Pancreas (tissue), 10 donors: ENCODE measurements around the gene MAPK8. TPM values are rescaled to one million over a fixed set of nuclear protein-coding genes. Genes with fewer than 3 reads are reported as not detected.

Experiments
- ATAC-seq, 4 donors: fragments of 200-7000 bp; cut with Tn5 transposase; one replicate each; pipeline versions ENCODE4 v1.8.0 to v1.9.1; 2020; ENCODE audit warnings: mild to moderate bottlenecking in 4 of 4, moderate library complexity in 4 of 4
- DNase-seq, 6 donors: peaks; one replicate each; pipeline ENCODE4 v3.0.0-alpha.2; 2020
- FAIRE-seq: peaks from 2 replicates; lab custom pipeline; 2012; peaks lifted over from hg19 to GRCh38; lab: Jason Lieb, UNC
- H3K27ac ChIP-seq, 4 donors: fragments of 200-600 bp; sonication (generic); 1 replicate in 3 of 4; 2 replicates in 1 of 4; pipeline versions ENCODE4 v1.5.0 to v1.8.0; 2020
- H3K27me3 ChIP-seq, 4 donors: fragments of 200-600 bp; one replicate each; pipeline ENCODE4 v1.8.0; 2021
- H3K36me3 ChIP-seq, 3 donors: fragments of 200-600 bp; sonication (generic) in 1 of 3; one replicate each; pipeline versions ENCODE4 v1.5.0 to v1.8.0; 2020 to 2021
- H3K4me1 ChIP-seq, 3 donors: fragments of 200-600 bp; one replicate each; pipeline ENCODE4 v1.8.0; 2021
- H3K4me3 ChIP-seq, 4 donors: fragments of 200-600 bp; sonication (generic) in 2 of 4; one replicate each; pipeline versions ENCODE4 v1.5.0 to v1.8.0; 2020 to 2021
- H3K9me3 ChIP-seq, 4 donors: fragments of 200-600 bp; one replicate each; pipeline ENCODE4 v1.8.0; 2021
- WGBS, 2 donors: extraction: QIAGEN DNeasy Blood & Tissue Kit; methylation state at CpG; one replicate each; pipeline ENCODE4 v1.1.7; 2013; 5-methylcytosine and 5-hydroxymethylcytosine counted together
- intact Hi-C, 3 donors: fragments of 100-400 bp; cut with DNase I; formaldehyde crosslinking; loops; one replicate each; pipeline versions ENCODE4 v1.11.1 to v1.14.2; 2022
- polyA plus RNA-seq, 2 donors: library from polyadenylated mRNA; stranded (reverse); fragments of 200-250 nt; gene quantifications; one replicate each; pipeline ENCODE4 v1.2.3, GENCODE V29; 2013
- total RNA-seq, 6 donors: library from RNA; stranded (reverse); fragmentation: NEBNext Ultra II Directional in 4 of 6; extraction: Animal tissue kit (Norgen Biotek cat#: 25700) in 4 of 6; gene quantifications; one replicate each; pipeline versions ENCODE4 v1.2.1 to v1.2.4, GENCODE V29; 2021 to 2023
- TF ChIP-seq, protein P1 (sequence below), 4 donors: fragments of 200-600 bp; sonication (generic) in 3 of 4; IDR thresholded peaks; one replicate each; pipeline versions ENCODE4 v1.5.0 to v1.8.0; 2021; ENCODE audit warnings: antibody characterized with exemption in 4 of 4
- donor health status: healthy with polysubstance abuse.
- donor health status: DM: no; HTN: no; CAD: no; lungs with moderate emphysema.
- donor health status: DM: no; HTN: no; CAD: no.
- donor health status: control.
- donor health status: control.
- donor health status: Bipolar disorder and iron deficiency.
- donor health status: DM: yes; HTN: yes; CAD: no.
- donor health status: DM: no; HTN: no; CAD: no.
- donor health status: DM: no; HTN: no; CAD: no.
- donor health status: DM: yes; HTN: yes; CAD: no.

MAPK8 gene
- total and polyA plus RNA-seq, 8 donors, result 4.0 to 25.5 (median 17.0) TPM

DNA sequence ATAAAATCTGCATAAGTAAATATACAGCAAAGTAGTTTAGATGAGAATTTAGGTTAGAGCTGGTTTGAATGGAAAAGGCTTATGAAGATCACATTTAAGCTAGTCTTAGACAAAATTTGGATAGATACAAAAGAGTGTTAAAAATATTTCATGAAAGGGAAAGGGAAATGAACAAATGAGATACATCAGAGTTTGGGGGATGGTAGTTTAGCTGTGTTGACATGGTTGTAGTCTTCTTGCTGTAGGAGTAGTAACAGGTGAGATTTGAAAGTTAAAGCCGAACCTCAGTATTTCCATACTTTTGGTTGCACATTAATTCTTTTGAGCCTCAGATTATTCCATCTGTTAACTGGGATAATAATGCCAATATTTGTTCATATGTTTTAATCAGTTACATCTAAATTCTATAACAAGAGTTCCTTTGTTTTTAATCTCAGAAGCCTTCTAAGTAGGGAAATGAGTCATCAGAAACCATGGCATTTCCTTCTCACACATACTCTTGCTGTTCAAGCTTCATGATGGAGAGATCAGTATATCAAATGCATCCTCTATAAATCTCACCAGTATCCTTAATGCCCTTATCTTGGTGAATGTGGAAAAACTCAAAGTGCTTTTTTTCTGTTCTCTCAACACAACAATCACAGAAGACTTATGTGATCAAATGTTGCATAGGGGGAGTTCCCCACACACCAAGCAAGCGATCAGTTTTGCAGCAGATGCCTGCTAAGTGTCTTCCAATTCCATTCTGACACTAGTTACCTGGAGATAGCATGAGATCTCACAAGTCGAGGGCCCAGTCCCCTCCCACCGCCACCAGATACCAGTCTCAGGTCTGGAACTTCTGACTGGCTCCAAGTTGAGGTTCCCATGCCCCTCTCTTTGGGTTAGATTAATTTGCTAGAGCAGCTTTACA lies 84.7 kb downstream of the MAPK8 start:
- WGBS, 2 donors, result 80 to 83% methylated on average over 4 of the region's 4 CpGs
- TF ChIP-seq, protein P1, sequence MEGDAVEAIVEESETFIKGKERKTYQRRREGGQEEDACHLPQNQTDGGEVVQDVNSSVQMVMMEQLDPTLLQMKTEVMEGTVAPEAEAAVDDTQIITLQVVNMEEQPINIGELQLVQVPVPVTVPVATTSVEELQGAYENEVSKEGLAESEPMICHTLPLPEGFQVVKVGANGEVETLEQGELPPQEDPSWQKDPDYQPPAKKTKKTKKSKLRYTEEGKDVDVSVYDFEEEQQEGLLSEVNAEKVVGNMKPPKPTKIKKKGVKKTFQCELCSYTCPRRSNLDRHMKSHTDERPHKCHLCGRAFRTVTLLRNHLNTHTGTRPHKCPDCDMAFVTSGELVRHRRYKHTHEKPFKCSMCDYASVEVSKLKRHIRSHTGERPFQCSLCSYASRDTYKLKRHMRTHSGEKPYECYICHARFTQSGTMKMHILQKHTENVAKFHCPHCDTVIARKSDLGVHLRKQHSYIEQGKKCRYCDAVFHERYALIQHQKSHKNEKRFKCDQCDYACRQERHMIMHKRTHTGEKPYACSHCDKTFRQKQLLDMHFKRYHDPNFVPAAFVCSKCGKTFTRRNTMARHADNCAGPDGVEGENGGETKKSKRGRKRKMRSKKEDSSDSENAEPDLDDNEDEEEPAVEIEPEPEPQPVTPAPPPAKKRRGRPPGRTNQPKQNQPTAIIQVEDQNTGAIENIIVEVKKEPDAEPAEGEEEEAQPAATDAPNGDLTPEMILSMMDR (IDR thresholded peaks at IDR 0.05), result no peak
- no peaks in the 10 kb centered on the region for H3K36me3 ChIP-seq
- H3K9me3 ChIP-seq, result no peaks in the 10 kb centered on the region
- intact Hi-C loops, result no loop called here
- H3K27ac ChIP-seq, result no peak overlapping the region
- H3K27me3 ChIP-seq, result no peaks in the 10 kb centered on the region
- peak in 3 of 4 donors; percentile 40 to 65 (median 65) for ATAC-seq
- FAIRE-seq, result no peak
- no peak overlapping the region for H3K4me3 ChIP-seq
- no peak for DNase-seq
- peaks cover 0 to 16% (median 12%) of the 10 kb centered on the region in 3 donors for H3K4me1 ChIP-seq

- FAIRE-seq (no peak), DNase-seq (no peak), ATAC-seq (no peak)
- Histone ChIP-seq H3K36me3 (no peaks in the 10 kb centered on the region), H3K4me3 (no peak overlapping the region), H3K27ac (no peak overlapping the region), H3K27me3 (no peaks in the 10 kb centered on the region), H3K9me3 (no peaks in the 10 kb centered on the region), H3K4me1 (peaks cover 0 to 16% (median 12%) of the 10 kb centered on the region in 3 donors)
- TF ChIP-seq, protein P1 (IDR thresholded peaks at IDR 0.05), result no peak
- intact Hi-C loops, result no loop called here
- 95 to 97% methylated on average over 3 of the region's 3 CpGs for WGBS, 2 donors
Measured at GRCh38 chr10:48391994-48392393, 85.5 kb downstream of the MAPK8 start.

- Histone ChIP-seq H3K36me3 (no peaks in the 10 kb centered on the region), H3K4me1 (no peaks in the 10 kb centered on the region), H3K27me3 (no peaks in the 10 kb centered on the region), H3K9me3 (no peaks in the 10 kb centered on the region), H3K4me3 (no peak overlapping the region), H3K27ac (no peak overlapping the region)
- ATAC-seq, result no peak
- DNase-seq, result no peak
- FAIRE-seq, result no peak
- intact Hi-C loops, result no loop called here
- 82% methylated on average over 4 of the region's 4 CpGs for WGBS, 2 donors
- TF ChIP-seq, protein P1 (IDR thresholded peaks at IDR 0.05), result no peak
Measured at GRCh38 chr10:48398261-48398660, 91.8 kb downstream of the MAPK8 start.

DNA sequence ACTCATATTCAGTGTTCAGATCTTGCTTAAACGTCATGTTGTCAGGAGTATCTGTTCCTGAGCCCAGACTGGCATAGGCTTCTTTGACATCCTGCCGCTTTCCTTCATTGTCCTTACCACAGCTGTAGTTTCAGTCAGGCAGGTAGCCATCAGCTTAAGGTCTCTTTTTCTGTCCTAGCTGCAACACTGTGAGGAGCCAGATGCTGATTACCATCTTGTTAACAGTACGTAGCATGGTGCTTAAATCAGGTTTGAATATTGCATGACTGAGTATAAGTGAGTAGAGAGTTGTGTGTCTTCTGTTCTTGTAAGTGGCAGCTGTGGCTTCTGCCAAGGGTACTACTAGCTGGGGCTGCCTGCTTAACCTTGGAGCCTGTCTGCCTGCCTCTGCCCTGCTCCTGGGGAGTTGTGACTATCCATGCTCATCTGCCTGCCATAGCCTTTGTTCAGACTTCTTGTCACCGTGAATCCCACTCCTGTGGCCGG lies 92.6 kb downstream of the MAPK8 start:
- H3K36me3 ChIP-seq, result no peaks in the 10 kb centered on the region
- FAIRE-seq (no peak), ATAC-seq (peak in 2 of 4 donors; percentile 11 to 22), DNase-seq (no peak)
- no peaks in the 10 kb centered on the region for H3K9me3 ChIP-seq
- H3K4me1 ChIP-seq, result no peaks in the 10 kb centered on the region
- WGBS, 2 donors, result 80 to 84% methylated on average over 5 of the region's 5 CpGs
- H3K4me3 ChIP-seq, result no peak overlapping the region
- intact Hi-C loops, result no loop called here
- no peaks in the 10 kb centered on the region for H3K27me3 ChIP-seq
- no peak overlapping the region for H3K27ac ChIP-seq
- TF ChIP-seq, protein P1 (IDR thresholded peaks at IDR 0.05), result no peak

DNA sequence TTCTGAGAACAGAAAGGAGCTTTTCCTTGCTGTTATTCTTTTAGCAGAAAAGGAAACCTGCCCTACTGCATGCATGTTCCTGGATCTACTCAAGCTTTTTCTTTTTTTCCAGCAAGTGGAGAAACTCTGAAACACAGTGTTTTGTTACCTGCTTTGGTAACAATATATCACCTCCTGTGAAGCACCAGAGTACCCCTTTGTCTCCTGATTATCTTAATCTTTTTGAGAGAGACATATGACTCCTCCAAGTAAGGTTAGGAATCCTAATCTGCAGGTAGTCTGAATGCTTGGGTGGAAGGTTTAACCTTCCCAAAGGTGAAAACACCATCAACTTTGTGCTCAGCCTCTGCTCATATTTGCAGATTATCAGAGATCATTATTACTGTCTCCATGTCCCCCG lies 93.1 kb downstream of the MAPK8 start:
- no peaks in the 10 kb centered on the region for H3K4me1 ChIP-seq
- WGBS, 2 donors, result 66 to 83% methylated on average over 1 of the region's 1 CpG
- no peaks in the 10 kb centered on the region for H3K27me3 ChIP-seq
- no peaks in the 10 kb centered on the region for H3K36me3 ChIP-seq
- H3K9me3 ChIP-seq, result no peaks in the 10 kb centered on the region
- H3K4me3 ChIP-seq, result no peak overlapping the region
- TF ChIP-seq, protein P1 (IDR thresholded peaks at IDR 0.05), result no peak
- intact Hi-C loops, result no loop called here
- no peak for DNase-seq
- no peak overlapping the region for H3K27ac ChIP-seq
- no peak for FAIRE-seq
- no peak for ATAC-seq
